GM12878 (cell line): ENCODE data around the gene MACROD2. TPM values are rescaled to one million over a fixed set of nuclear protein-coding genes. Genes with fewer than 3 reads are reported as not detected.

Experiments used
- ATAC-seq: fragments of 200-7000 bp; cut with Tn5 transposase; 3 replicates; pipeline ENCODE4 v1.9.1; 2020; ENCODE audit warnings: mild to moderate bottlenecking, moderate library complexity
- BruUV-seq: library from RNA; stranded (reverse); fragments of 400-500 nt; replicated peaks from 2 replicates; lab custom pipeline; 2021; lab: Mats Ljungman, UMichigan
- CTCF ChIA-PET: fragments of 300-600 bp; sonication (Branson Sonifier 250); formaldehyde crosslinking; extraction: SDS; loops from one replicate; lab custom pipeline; 2021; ENCODE audit warnings: inconsistent platforms; lab: Yijun Ruan, JAX
- POLR2A ChIA-PET: fragments of 350-600 bp; formaldehyde crosslinking; extraction: SDS; loops from one replicate; lab custom pipeline; 2021; ENCODE audit warnings: inconsistent platforms; lab: Charles Lee
- RAD21 ChIA-PET: fragments of 300-600 bp; sonication (Branson Sonifier 250); formaldehyde crosslinking; loops from one replicate; lab custom pipeline; 2023; ENCODE audit warnings: antibody characterized with exemption; ENCODE audit not compliant: unreplicated experiment; lab: Charles Lee
- SMC1A ChIA-PET: fragments of 300-600 bp; sonication (Branson Sonifier 250); formaldehyde crosslinking; loops from one replicate; lab custom pipeline; 2023; ENCODE audit not compliant: unreplicated experiment, uncharacterized antibody; lab: Charles Lee
- DNase-seq: peaks from one replicate; pipeline ENCODE4 v3.0.0-alpha.2; 2011; ENCODE audit warnings: low read depth, low spot score
- FAIRE-seq: peaks from 3 replicates; lab custom pipeline; 2011; peaks lifted over from hg19 to GRCh38; lab: Jason Lieb, UNC
- H2AFZ ChIP-seq: 2 replicates; pipeline ENCODE4 v1.6.0; 2011; ENCODE audit warnings: low read depth, low read length, control low read depth; ENCODE audit not compliant: control insufficient read depth
- H3K27ac ChIP-seq: 2 replicates; pipeline ENCODE4 v1.5.1; 2011; ENCODE audit warnings: control low read depth; ENCODE audit not compliant: control insufficient read depth, insufficient read depth
- H3K27me3 ChIP-seq, 2 experiments: replicated peaks in 1 of 2; 2 replicates each; pipeline versions ENCODE4 v1.6.0 to v1.6.1; 2011; ENCODE audit warnings: low read length in 1 of 2; ENCODE audit not compliant: control insufficient read depth in 2 of 2, insufficient read depth in 2 of 2
- H3K36me3 ChIP-seq, 2 experiments: 2 replicates each; pipeline ENCODE4 v1.5.1; 2011; ENCODE audit warnings: low read length in 1 of 2; ENCODE audit not compliant: control insufficient read depth in 2 of 2, insufficient read depth in 2 of 2
- H3K4me1 ChIP-seq: 2 replicates; pipeline ENCODE4 v1.6.1; 2011; ENCODE audit warnings: mild to moderate bottlenecking, low read length, moderate library complexity, mixed read lengths; ENCODE audit not compliant: control insufficient read depth, insufficient read depth
- H3K4me2 ChIP-seq: 2 replicates; pipeline ENCODE4 v1.6.0; 2011; ENCODE audit warnings: control low read depth; ENCODE audit not compliant: control insufficient read depth, insufficient read depth
- H3K4me3 ChIP-seq: fragments of 200-600 bp; sonication (generic); 2 replicates; pipeline ENCODE4 v1.5.1; 2016
- H3K79me2 ChIP-seq: 2 replicates; pipeline ENCODE4 v1.6.0; 2011; ENCODE audit warnings: low read length; ENCODE audit not compliant: control insufficient read depth, insufficient read depth
- H3K9ac ChIP-seq: 2 replicates; pipeline ENCODE4 v1.8.0; 2011; ENCODE audit warnings: low read length, control low read depth, mixed read lengths; ENCODE audit not compliant: control insufficient read depth, insufficient read depth
- H3K9me3 ChIP-seq: replicated peaks from 3 replicates; pipeline ENCODE4 v1.5.1; 2011; ENCODE audit warnings: mild to moderate bottlenecking, low read length; ENCODE audit not compliant: control insufficient read depth, insufficient read depth
- H4K20me1 ChIP-seq: 2 replicates; pipeline ENCODE4 v1.6.0; 2011; ENCODE audit not compliant: control insufficient read depth, insufficient read depth
- CBX3 ChIP-seq: fragments of 200-600 bp; sonication (generic); IDR thresholded peaks from 2 replicates; pipeline ENCODE4 v1.6.1; 2016; ENCODE audit warnings: low read depth, borderline replicate concordance
- EED ChIP-seq: sonication (generic); IDR thresholded peaks from 2 replicates; pipeline ENCODE4 v1.6.1; 2016; ENCODE audit warnings: antibody characterized with exemption, low read depth
- ETV6 ChIP-seq, 2 experiments: fragments of 450-650 bp in 1 of 2; IDR thresholded peaks in 1 of 2; conservative IDR thresholded peaks in 1 of 2; 2 replicates each; pipeline ENCODE4 v1.6.1; 2014; ENCODE audit warnings: antibody characterized with exemption in 1 of 2, borderline replicate concordance in 1 of 2, low read depth in 1 of 2, mild to moderate bottlenecking in 1 of 2, moderate library complexity in 1 of 2
- EZH2 ChIP-seq: IDR thresholded peaks from 2 replicates; pipeline ENCODE4 v1.6.1; 2012; ENCODE audit warnings: low read depth, mild to moderate bottlenecking, control low read depth, inconsistent platforms, low read length, borderline replicate concordance; ENCODE audit not compliant: control insufficient read depth
- GABPA ChIP-seq: IDR thresholded peaks from 2 replicates; pipeline ENCODE4 v1.6.1; 2014; ENCODE audit warnings: antibody characterized with exemption, low read depth, mild to moderate bottlenecking, inconsistent platforms
- JUND ChIP-seq: IDR thresholded peaks from 2 replicates; pipeline ENCODE4 v1.6.1; 2012; ENCODE audit warnings: low read depth, mild to moderate bottlenecking, low read length, improper control_type of control experiment, moderate library complexity
- KLF5 ChIP-seq: fragments of 450-650 bp; IDR thresholded peaks from 2 replicates; pipeline ENCODE4 v1.6.1; 2014; ENCODE audit warnings: mild to moderate bottlenecking; ENCODE audit not compliant: partially characterized antibody
- NFXL1 ChIP-seq: fragments of 450-650 bp; IDR thresholded peaks from 2 replicates; pipeline ENCODE4 v1.6.1; 2017; ENCODE audit warnings: antibody characterized with exemption, mild to moderate bottlenecking, borderline replicate concordance
- RBBP5 ChIP-seq: fragments of 200-600 bp; sonication (generic); conservative IDR thresholded peaks from 2 replicates; pipeline ENCODE4 v1.6.1; 2016
- SIX5 ChIP-seq: IDR thresholded peaks from 2 replicates; pipeline ENCODE4 v1.6.1; 2011; ENCODE audit warnings: mild to moderate bottlenecking, low read depth, low read length, moderate library complexity; ENCODE audit not compliant: severe bottlenecking
- ZNF622 ChIP-seq: fragments of 450-650 bp; IDR thresholded peaks from 2 replicates; pipeline ENCODE4 v1.6.1; 2017; ENCODE audit warnings: mild to moderate bottlenecking, inconsistent platforms
- WGBS: methylation state at CpG from one replicate; pipeline ENCODE4 v1.1.6; 2016; ENCODE audit warnings: low lambda C conversion rate; ENCODE audit not compliant: insufficient replicate concordance, insufficient coverage; ENCODE audit errors: missing lambda C conversion rate; 5-methylcytosine and 5-hydroxymethylcytosine counted together
- in situ Hi-C: fragments of 300-500 bp; cut with MboI; formaldehyde crosslinking; loops from 9 replicates; pipeline ENCODE4 v1.14.3; 2018; ENCODE audit warnings: mixed read lengths
- intact Hi-C: fragments of 100-400 bp; cut with micrococcal nuclease; formaldehyde crosslinking; loops from one replicate; pipeline ENCODE4 v1.14.2; 2022; ENCODE audit not compliant: unreplicated experiment
- polyA plus RNA-seq, 11 experiments: library from polyadenylated mRNA; depleted of rRNA in 4 of 11; unstranded in 6 of 11; stranded (reverse) in 5 of 11; fragments of >200 nt; fragmentation: Nextera tagmentation in 4 of 11; fragmentation: Illumina TruSeq in 1 of 11; extraction: Ambion mirVana in 4 of 11; extraction: Trizol in 1 of 11; gene quantifications; 1 replicate in 1 of 11; 2 replicates in 10 of 11; pipeline versions ENCODE4 v1.2.1 to v1.2.3, GENCODE V29; 2011 to 2016; ENCODE audit warnings: inconsistent platforms in 2 of 11, missing spikeins in 2 of 11, low read depth in 1 of 11
- total RNA-seq, 4 experiments: library from RNA; depleted of rRNA in 3 of 4; stranded (reverse); fragments of >200 nt in 3 of 4; fragmentation: Illumina TruSeq in 1 of 4; extraction: Trizol in 1 of 4; gene quantifications; 2 replicates each; pipeline versions ENCODE4 v1.2.1 to v1.2.3, GENCODE V29; 2013 to 2021
- TF ChIP-seq, protein P1 (sequence below): fragments of 450-650 bp; IDR thresholded peaks from 2 replicates; pipeline ENCODE4 v1.6.1; 2017; ENCODE audit warnings: antibody characterized with exemption, mild to moderate bottlenecking, moderate library complexity
- TF ChIP-seq, protein P2 (sequence below): fragments of 450-650 bp; formaldehyde crosslinking; IDR thresholded peaks from 2 replicates; pipeline ENCODE4 v1.5.0; 2022; ENCODE audit warnings: mild to moderate bottlenecking, missing genetic modification characterization
- TF ChIP-seq, protein P3 (sequence below): IDR thresholded peaks from 2 replicates; pipeline ENCODE4 v1.6.1; 2011; ENCODE audit warnings: borderline replicate concordance, low read depth, mild to moderate bottlenecking, moderate library complexity, mixed read lengths, low read length; ENCODE audit not compliant: insufficient read depth; ENCODE audit errors: extremely low read length

MACROD2 gene
- total and polyA plus RNA-seq, 10 of the 15 experiments (the other 5 are each of a cell fraction or from before 2014, with no cell fraction given) = 1.1 to 21.5 (median 2.2) TPM

DNA sequence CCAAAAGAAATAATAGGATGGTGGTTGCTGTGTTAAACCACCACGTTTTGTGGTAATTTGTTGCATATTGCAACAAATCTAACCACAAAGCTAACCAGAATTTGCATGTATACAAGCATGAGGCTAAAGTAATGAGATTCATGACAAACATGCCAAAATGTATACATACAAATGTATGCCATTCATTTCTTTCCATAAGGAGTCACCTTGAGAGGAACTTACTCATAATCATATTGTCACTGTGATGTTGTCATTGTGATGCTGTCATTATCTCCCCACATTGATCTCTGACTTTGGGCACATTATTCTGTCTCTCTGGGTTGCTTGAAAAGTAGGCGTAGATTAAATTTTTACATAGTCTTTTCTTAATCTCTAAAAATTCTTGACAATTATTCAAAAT is 1228.9 kb downstream of the MACROD2 start:
- POLR2A ChIA-PET = no interaction called here
- SMC1A ChIA-PET = no interaction called here
- no TSS peak for BruUV-seq
- Histone ChIP-seq H3K4me3 (no peak overlapping the region), H2AFZ (no peak overlapping the region), H3K4me2 (no peak overlapping the region), H3K36me3 (no peaks in the 10 kb centered on the region), H3K27ac (no peak overlapping the region), H3K79me2 (no peaks in the 10 kb centered on the region), H3K4me1 (no peaks in the 10 kb centered on the region), H3K9ac (no peak overlapping the region), H4K20me1 (no peaks in the 10 kb centered on the region), H3K27me3 (no peaks in the 10 kb centered on the region; a peak in 1 of 4 replicates), H3K9me3 (no peaks in the 10 kb centered on the region)
- in situ Hi-C loops (no loop called here), intact Hi-C loops (loop anchor here (10.0 kb wide), 1 partner anchor 589 kb away; no protein-coding TSS in a partner anchor)
- FAIRE-seq (no peak), ATAC-seq (no peak), DNase-seq (no peak)
- CTCF ChIA-PET = no interaction called here
- no peak for TF ChIP-seq EZH2
- TF ChIP-seq ZNF622 = no peak
- TF ChIP-seq EED = no peak
- TF ChIP-seq, protein P1, sequence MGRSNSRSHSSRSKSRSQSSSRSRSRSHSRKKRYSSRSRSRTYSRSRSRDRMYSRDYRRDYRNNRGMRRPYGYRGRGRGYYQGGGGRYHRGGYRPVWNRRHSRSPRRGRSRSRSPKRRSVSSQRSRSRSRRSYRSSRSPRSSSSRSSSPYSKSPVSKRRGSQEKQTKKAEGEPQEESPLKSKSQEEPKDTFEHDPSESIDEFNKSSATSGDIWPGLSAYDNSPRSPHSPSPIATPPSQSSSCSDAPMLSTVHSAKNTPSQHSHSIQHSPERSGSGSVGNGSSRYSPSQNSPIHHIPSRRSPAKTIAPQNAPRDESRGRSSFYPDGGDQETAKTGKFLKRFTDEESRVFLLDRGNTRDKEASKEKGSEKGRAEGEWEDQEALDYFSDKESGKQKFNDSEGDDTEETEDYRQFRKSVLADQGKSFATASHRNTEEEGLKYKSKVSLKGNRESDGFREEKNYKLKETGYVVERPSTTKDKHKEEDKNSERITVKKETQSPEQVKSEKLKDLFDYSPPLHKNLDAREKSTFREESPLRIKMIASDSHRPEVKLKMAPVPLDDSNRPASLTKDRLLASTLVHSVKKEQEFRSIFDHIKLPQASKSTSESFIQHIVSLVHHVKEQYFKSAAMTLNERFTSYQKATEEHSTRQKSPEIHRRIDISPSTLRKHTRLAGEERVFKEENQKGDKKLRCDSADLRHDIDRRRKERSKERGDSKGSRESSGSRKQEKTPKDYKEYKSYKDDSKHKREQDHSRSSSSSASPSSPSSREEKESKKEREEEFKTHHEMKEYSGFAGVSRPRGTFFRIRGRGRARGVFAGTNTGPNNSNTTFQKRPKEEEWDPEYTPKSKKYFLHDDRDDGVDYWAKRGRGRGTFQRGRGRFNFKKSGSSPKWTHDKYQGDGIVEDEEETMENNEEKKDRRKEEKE = no peak
- TF ChIP-seq RBBP5 = no peak
- TF ChIP-seq JUND = no peak
- TF ChIP-seq CBX3 = no peak
- TF ChIP-seq NFXL1 = no peak
- TF ChIP-seq, protein P2, sequence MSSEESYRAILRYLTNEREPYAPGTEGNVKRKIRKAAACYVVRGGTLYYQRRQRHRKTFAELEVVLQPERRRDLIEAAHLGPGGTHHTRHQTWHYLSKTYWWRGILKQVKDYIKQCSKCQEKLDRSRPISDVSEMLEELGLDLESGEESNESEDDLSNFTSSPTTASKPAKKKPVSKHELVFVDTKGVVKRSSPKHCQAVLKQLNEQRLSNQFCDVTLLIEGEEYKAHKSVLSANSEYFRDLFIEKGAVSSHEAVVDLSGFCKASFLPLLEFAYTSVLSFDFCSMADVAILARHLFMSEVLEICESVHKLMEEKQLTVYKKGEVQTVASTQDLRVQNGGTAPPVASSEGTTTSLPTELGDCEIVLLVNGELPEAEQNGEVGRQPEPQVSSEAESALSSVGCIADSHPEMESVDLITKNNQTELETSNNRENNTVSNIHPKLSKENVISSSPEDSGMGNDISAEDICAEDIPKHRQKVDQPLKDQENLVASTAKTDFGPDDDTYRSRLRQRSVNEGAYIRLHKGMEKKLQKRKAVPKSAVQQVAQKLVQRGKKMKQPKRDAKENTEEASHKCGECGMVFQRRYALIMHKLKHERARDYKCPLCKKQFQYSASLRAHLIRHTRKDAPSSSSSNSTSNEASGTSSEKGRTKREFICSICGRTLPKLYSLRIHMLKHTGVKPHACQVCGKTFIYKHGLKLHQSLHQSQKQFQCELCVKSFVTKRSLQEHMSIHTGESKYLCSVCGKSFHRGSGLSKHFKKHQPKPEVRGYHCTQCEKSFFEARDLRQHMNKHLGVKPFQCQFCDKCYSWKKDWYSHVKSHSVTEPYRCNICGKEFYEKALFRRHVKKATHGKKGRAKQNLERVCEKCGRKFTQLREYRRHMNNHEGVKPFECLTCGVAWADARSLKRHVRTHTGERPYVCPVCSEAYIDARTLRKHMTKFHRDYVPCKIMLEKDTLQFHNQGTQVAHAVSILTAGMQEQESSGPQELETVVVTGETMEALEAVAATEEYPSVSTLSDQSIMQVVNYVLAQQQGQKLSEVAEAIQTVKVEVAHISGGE (CRISPR knock-in tag) = no peak
- TF ChIP-seq KLF5 = no peak
- no peak for TF ChIP-seq SIX5
- no peak for TF ChIP-seq GABPA
- no peak for TF ChIP-seq ETV6 (conservative IDR thresholded peaks at IDR 0.05 in 1 of 2, IDR thresholded peaks at IDR 0.05 in 1 of 2; ENCODE audit: borderline replicate concordance in 1 of 2, low read depth in 1 of 2)
- TF ChIP-seq, protein P3, sequence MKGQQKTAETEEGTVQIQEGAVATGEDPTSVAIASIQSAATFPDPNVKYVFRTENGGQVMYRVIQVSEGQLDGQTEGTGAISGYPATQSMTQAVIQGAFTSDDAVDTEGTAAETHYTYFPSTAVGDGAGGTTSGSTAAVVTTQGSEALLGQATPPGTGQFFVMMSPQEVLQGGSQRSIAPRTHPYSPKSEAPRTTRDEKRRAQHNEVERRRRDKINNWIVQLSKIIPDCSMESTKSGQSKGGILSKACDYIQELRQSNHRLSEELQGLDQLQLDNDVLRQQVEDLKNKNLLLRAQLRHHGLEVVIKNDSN = no peak
- WGBS = 43% methylated on average over 2 of the region's 2 CpGs
- RAD21 ChIA-PET = no interaction called here
